GM12873 (cell line): ENCODE data around the gene SAMD7.

Experiments used
- CTCF ChIP-seq: IDR thresholded peaks from 2 replicates; pipeline ENCODE4 v1.5.1; 2012; ENCODE audit warnings: low read depth, mild to moderate bottlenecking, moderate library complexity, low read length, control low read depth; ENCODE audit not compliant: insufficient read depth; ENCODE audit errors: missing control alignments

Gene SAMD7

GRCh38 chr3:169891886-169892285 lies 19.5 kb upstream of the SAMD7 start:
- TF ChIP-seq CTCF, result no peak

- TF ChIP-seq CTCF, result no peak
Observed at GRCh38 chr3:169894110-169894509, 17.3 kb upstream of the SAMD7 start.

GRCh38 chr3:169895072-169895471 lies 16.3 kb upstream of the SAMD7 start:
- TF ChIP-seq CTCF, result no peak

GRCh38 chr3:169897284-169897683 lies 14.1 kb upstream of the SAMD7 start:
- TF ChIP-seq CTCF, result no peak

- no peak for TF ChIP-seq CTCF
Observed at GRCh38 chr3:169901453-169901852, 9.9 kb upstream of the SAMD7 start.

DNA sequence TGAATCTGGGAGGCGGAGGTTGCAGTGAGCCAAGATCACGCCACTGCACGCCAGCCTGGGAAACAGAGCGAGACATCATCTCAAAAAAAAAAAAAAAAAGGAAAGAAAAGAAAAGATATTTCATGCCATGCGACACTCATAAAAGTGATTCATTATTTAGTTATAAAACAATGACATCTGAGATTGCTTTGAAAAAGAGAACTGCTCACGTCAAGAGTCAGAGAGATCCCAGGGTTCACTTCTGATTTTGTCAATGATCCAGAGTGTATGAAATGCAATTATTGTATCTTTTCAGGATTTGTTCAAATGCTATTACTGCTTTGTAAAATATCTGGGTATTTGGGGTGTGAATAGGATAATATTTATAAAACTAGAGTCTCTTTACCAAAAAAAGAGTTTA lies 6.0 kb upstream of the SAMD7 start:
- no peak for TF ChIP-seq CTCF

GRCh38 chr3:169907476-169907875 lies 3.9 kb upstream of the SAMD7 start:
- no peak for TF ChIP-seq CTCF

DNA sequence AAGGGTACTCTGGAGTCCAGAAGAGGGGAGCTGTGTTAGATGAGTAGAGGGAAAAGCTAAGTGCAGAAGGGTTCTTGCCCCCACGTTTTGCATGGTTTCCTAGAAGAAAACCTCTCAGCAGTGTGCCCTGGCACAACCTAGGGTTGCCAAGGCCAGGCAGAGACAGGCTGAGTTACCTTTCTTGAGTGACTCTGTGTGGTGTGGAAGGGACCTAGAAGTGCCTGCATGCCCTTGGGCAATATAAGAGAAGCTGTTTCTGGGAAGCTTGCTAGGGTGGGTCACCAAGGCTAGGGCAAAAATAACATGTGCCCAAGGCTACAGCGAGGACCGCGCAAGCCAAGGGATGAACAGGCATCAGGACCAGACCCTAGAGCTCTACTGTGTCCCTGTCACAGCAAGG lies 3.4 kb upstream of the SAMD7 start:
- TF ChIP-seq CTCF, result no peak
